Muscle of leg (tissue), 11 donors: Measurements from ENCODE around the gene DEGS1. TPM values are rescaled to one million over a fixed set of nuclear protein-coding genes. Genes with fewer than 3 reads are reported as not detected.

Experiments
- DNase-seq: peaks from one replicate; pipeline ENCODE4 v3.0.0; 2013
- H3K27ac ChIP-seq: one replicate; pipeline ENCODE4 v1.5.1; 2013; ENCODE audit warnings: mild to moderate bottlenecking, low read length, control low read depth
- H3K27me3 ChIP-seq: one replicate; pipeline ENCODE4 v1.6.1; 2013; ENCODE audit warnings: low read length; ENCODE audit not compliant: control insufficient read depth, insufficient read depth
- H3K36me3 ChIP-seq: one replicate; pipeline ENCODE4 v1.6.1; 2013; ENCODE audit warnings: low read length; ENCODE audit not compliant: control insufficient read depth, insufficient read depth
- H3K4me1 ChIP-seq: one replicate; pipeline ENCODE4 v1.6.1; 2013; ENCODE audit warnings: low read length; ENCODE audit not compliant: control insufficient read depth, insufficient read depth
- H3K4me3 ChIP-seq: one replicate; pipeline ENCODE4 v1.5.1; 2013; ENCODE audit warnings: low read length, control low read depth
- H3K9me3 ChIP-seq: replicated peaks from 2 replicates; pipeline ENCODE4 v1.6.1; 2013; ENCODE audit warnings: low read depth, low read length; ENCODE audit not compliant: control insufficient read depth
- WGBS: methylation state at CpG from one replicate; pipeline ENCODE4 v1.1.5; 2013; ENCODE audit warnings: missing lambda C conversion rate; ENCODE audit not compliant: insufficient coverage; 5-methylcytosine and 5-hydroxymethylcytosine counted together
- polyA plus RNA-seq, 8 donors: library from polyadenylated mRNA; unstranded; fragments of 120-200 nt; gene quantifications; one replicate each; pipeline versions ENCODE4 v1.2.1 to v1.2.3, GENCODE V29; 2013; ENCODE audit warnings: inconsistent platforms in 1 of 8, low replicate concordance in 1 of 8; ENCODE audit not compliant: insufficient read length in 8 of 8, insufficient read depth in 1 of 8
- total RNA-seq: library from RNA; stranded (reverse); fragments of 120-200 nt; gene quantifications from one replicate; pipeline ENCODE4 v1.2.4, GENCODE V29; 2013

The DEGS1 gene
- total and polyA plus RNA-seq, 9 donors = 35.4 to 69.3 (median 42.7) TPM

GRCh38 chr1:224192082-224192788 lies 9.2 kb downstream of the DEGS1 start:
- no peak overlapping the region for H3K4me3 ChIP-seq
- no peaks in the 10 kb centered on the region for H3K9me3 ChIP-seq
- H3K36me3 ChIP-seq = peaks cover 23% of the 10 kb centered on the region
- H3K27me3 ChIP-seq = no peaks in the 10 kb centered on the region
- DNase-seq = no peak
- no peaks in the 10 kb centered on the region for H3K4me1 ChIP-seq
- H3K27ac ChIP-seq = no peak overlapping the region
- 100% methylated on average over 1 of the region's 5 CpGs for WGBS

- H3K9me3 ChIP-seq = no peaks in the 10 kb centered on the region
- no peaks in the 10 kb centered on the region for H3K4me1 ChIP-seq
- peaks cover 23% of the 10 kb centered on the region for H3K36me3 ChIP-seq
- H3K27ac ChIP-seq = no peak overlapping the region
- no peak for DNase-seq
- no peak overlapping the region for H3K4me3 ChIP-seq
- no peaks in the 10 kb centered on the region for H3K27me3 ChIP-seq
- WGBS = no CpG with 5 or more reads among the region's 8 CpGs
Observed at GRCh38 chr1:224193319-224193966, 10.4 kb downstream of the DEGS1 start.

- no CpG with 5 or more reads among the region's 5 CpGs for WGBS
- no peak overlapping the region for H3K27ac ChIP-seq
- no peaks in the 10 kb centered on the region for H3K4me1 ChIP-seq
- H3K27me3 ChIP-seq = no peaks in the 10 kb centered on the region
- no peak overlapping the region for H3K4me3 ChIP-seq
- H3K9me3 ChIP-seq = no peaks in the 10 kb centered on the region
- peak; percentile 11 for DNase-seq
- peaks cover 14% of the 10 kb centered on the region for H3K36me3 ChIP-seq
Observed at GRCh38 chr1:224196813-224197600, 14.0 kb downstream of the DEGS1 start.

- Histone ChIP-seq H3K9me3 (no peaks in the 10 kb centered on the region), H3K4me3 (no peak overlapping the region), H3K27me3 (no peaks in the 10 kb centered on the region), H3K4me1 (peaks cover 3% of the 10 kb centered on the region), H3K27ac (no peak overlapping the region), H3K36me3 (peaks cover 7% of the 10 kb centered on the region)
- no peak for DNase-seq
- 82% methylated on average over 2 of the region's 4 CpGs for WGBS
Observed at GRCh38 chr1:224198572-224198971, 15.5 kb downstream of the DEGS1 start.

GRCh38 chr1:224199679-224200078 lies 16.6 kb downstream of the DEGS1 start:
- no peak for DNase-seq
- no peak overlapping the region for H3K27ac ChIP-seq

GRCh38 chr1:224201383-224201782 lies 18.3 kb downstream of the DEGS1 start:
- Histone ChIP-seq H3K27me3 (no peaks in the 10 kb centered on the region), H3K36me3 (no peaks in the 10 kb centered on the region), H3K4me1 (peaks cover 9% of the 10 kb centered on the region), H3K9me3 (no peaks in the 10 kb centered on the region), H3K4me3 (no peak overlapping the region), H3K27ac (no peak overlapping the region)
- DNase-seq = no peak
- 71% methylated on average over 3 of the region's 5 CpGs for WGBS

More at GRCh38 chr1:224199679-224200078, 16.6 kb downstream of the DEGS1 start:
- WGBS = no CpG with 5 or more reads among the region's 2 CpGs
- H3K36me3 ChIP-seq = no peaks in the 10 kb centered on the region
- no peaks in the 10 kb centered on the region for H3K9me3 ChIP-seq
- no peaks in the 10 kb centered on the region for H3K27me3 ChIP-seq
- peaks cover 4% of the 10 kb centered on the region for H3K4me1 ChIP-seq
- no peak overlapping the region for H3K4me3 ChIP-seq

- Histone ChIP-seq H3K27ac (no peak overlapping the region), H3K4me1 (peaks cover 9% of the 10 kb centered on the region), H3K27me3 (no peaks in the 10 kb centered on the region), H3K9me3 (no peaks in the 10 kb centered on the region), H3K4me3 (no peak overlapping the region), H3K36me3 (no peaks in the 10 kb centered on the region)
- no peak for DNase-seq
- 93% methylated on average over 3 of the region's 4 CpGs for WGBS
Observed at GRCh38 chr1:224201853-224202252, 18.8 kb downstream of the DEGS1 start.

- peak; percentile 79 for DNase-seq
- WGBS = no CpG with 5 or more reads among the region's 8 CpGs
- H3K27ac ChIP-seq = no peak overlapping the region
Observed at GRCh38 chr1:224203243-224204016, 20.4 kb downstream of the DEGS1 start.

GRCh38 chr1:224205438-224205840 lies 22.4 kb downstream of the DEGS1 start:
- Histone ChIP-seq H3K9me3 (no peaks in the 10 kb centered on the region), H3K27me3 (no peaks in the 10 kb centered on the region), H3K27ac (no peak overlapping the region), H3K36me3 (no peaks in the 10 kb centered on the region), H3K4me1 (peaks cover 16% of the 10 kb centered on the region), H3K4me3 (no peak overlapping the region)
- DNase-seq = peak; percentile 46
- 8% methylated on average over 2 of the region's 4 CpGs for WGBS

More at GRCh38 chr1:224203243-224204016, 20.4 kb downstream of the DEGS1 start:
- Histone ChIP-seq H3K27me3 (no peaks in the 10 kb centered on the region), H3K36me3 (no peaks in the 10 kb centered on the region), H3K4me1 (peaks cover 9% of the 10 kb centered on the region), H3K4me3 (no peak overlapping the region), H3K9me3 (no peaks in the 10 kb centered on the region)
